K562 (cell line): ENCODE data around the gene RNFT2. TPM values are rescaled to one million over a fixed set of nuclear protein-coding genes. Genes with fewer than 3 reads are reported as not detected.

ENCODE experiments used
- ATF7 ChIP-seq: fragments of 450-650 bp; IDR thresholded peaks from 2 replicates; pipeline ENCODE4 v1.7.1; 2014; ENCODE audit warnings: mild to moderate bottlenecking, moderate library complexity
- CREB1 ChIP-seq, 2 experiments: sonication (generic) in 1 of 2; formaldehyde crosslinking in 1 of 2; IDR thresholded peaks; 2 replicates each; pipeline versions ENCODE4 v1.6.1 to v1.8.0; 2012 to 2022; ENCODE audit warnings: inconsistent platforms in 1 of 2, mild to moderate bottlenecking in 1 of 2, missing genetic modification reagents in 1 of 2, moderate library complexity in 1 of 2
- EP400 ChIP-seq: fragments of 450-650 bp; IDR thresholded peaks from 2 replicates; pipeline ENCODE4 v1.6.1; 2017; ENCODE audit warnings: antibody characterized with exemption, mild to moderate bottlenecking, moderate library complexity
- FOXA3 ChIP-seq, 2 experiments: fragments of 450-650 bp in 1 of 2; sonication (generic) in 1 of 2; formaldehyde crosslinking; IDR thresholded peaks in 1 of 2; conservative IDR thresholded peaks in 1 of 2; 2 replicates each; pipeline versions ENCODE4 v1.4.0 to v1.8.0; 2020 to 2022; ENCODE audit warnings: mild to moderate bottlenecking in 2 of 2, missing genetic modification reagents in 1 of 2
- FOXK2 ChIP-seq, 2 experiments: fragments of 450-650 bp; IDR thresholded peaks in 1 of 2; conservative IDR thresholded peaks in 1 of 2; 2 replicates each; pipeline ENCODE4 v1.6.1; 2016; ENCODE audit warnings: low read depth in 2 of 2, mild to moderate bottlenecking in 1 of 2
- HDAC1 ChIP-seq, 2 experiments: fragments of 450-650 bp; IDR thresholded peaks; 2 replicates each; pipeline ENCODE4 v1.6.1; 2016 to 2017; ENCODE audit warnings: inconsistent platforms in 1 of 2, mild to moderate bottlenecking in 1 of 2, moderate library complexity in 1 of 2
- NFIX ChIP-seq: fragments of 250-450 bp; sonication (Bioruptor Pico); IDR thresholded peaks from 2 replicates; pipeline ENCODE4 v1.4.0; 2020; ENCODE audit warnings: low read depth, mild to moderate bottlenecking, moderate library complexity
- NR2F6 ChIP-seq: fragments of 450-650 bp; formaldehyde crosslinking; IDR thresholded peaks from 2 replicates; pipeline ENCODE4 v1.4.0; 2020; ENCODE audit warnings: mild to moderate bottlenecking
- PTRF ChIP-seq: fragments of 450-650 bp; IDR thresholded peaks from 2 replicates; pipeline ENCODE4 v1.6.1; 2016; ENCODE audit warnings: mild to moderate bottlenecking, missing genetic modification characterization, missing compliant biosample characterization
- RCOR1 ChIP-seq, 2 experiments: IDR thresholded peaks; 2 replicates each; pipeline ENCODE4 v1.6.1; 2012; ENCODE audit warnings: low read depth in 2 of 2, low read length in 2 of 2, borderline replicate concordance in 1 of 2, improper control_type of control experiment in 1 of 2
- SETDB1 ChIP-seq: IDR thresholded peaks from one replicate; pipeline ENCODE4 v1.6.1; 2012; ENCODE audit warnings: low read length, control low read depth, inconsistent platforms
- SOX6 ChIP-seq: fragments of 450-650 bp; IDR thresholded peaks from 2 replicates; pipeline ENCODE4 v1.6.1; 2014; ENCODE audit warnings: mild to moderate bottlenecking
- SREBF2 ChIP-seq: sonication (generic); formaldehyde crosslinking; IDR thresholded peaks from 2 replicates; pipeline ENCODE4 v1.4.0; 2020; ENCODE audit warnings: mild to moderate bottlenecking, missing genetic modification reagents
- SRSF3 ChIP-seq: fragments of 200-400 bp; formaldehyde crosslinking; IDR thresholded peaks from 2 replicates; pipeline ENCODE4 v1.6.1; 2016; ENCODE audit warnings: mild to moderate bottlenecking, low read length, moderate library complexity; ENCODE audit not compliant: insufficient read depth
- SRSF9 ChIP-seq: fragments of 200-400 bp; formaldehyde crosslinking; IDR thresholded peaks from 2 replicates; pipeline ENCODE4 v1.6.1; 2017; ENCODE audit warnings: low read depth, low read length, borderline replicate concordance
- WHSC1 ChIP-seq: IDR thresholded peaks from one replicate; pipeline ENCODE4 v1.6.1; 2012; ENCODE audit warnings: low read length, control low read depth, inconsistent platforms
- ZBTB7A ChIP-seq: IDR thresholded peaks from 2 replicates; pipeline ENCODE4 v1.6.1; 2011; ENCODE audit warnings: low read depth, mild to moderate bottlenecking, low read length, moderate library complexity, borderline replicate concordance; ENCODE audit not compliant: control insufficient read depth
- ZNF766 ChIP-seq: fragments of 200-800 bp; sonication (Bioruptor generic); conservative IDR thresholded peaks from 2 replicates; pipeline ENCODE4 v1.6.1; 2016; ENCODE audit warnings: missing genetic modification characterization, missing compliant biosample characterization
- polyA plus RNA-seq, 8 experiments: library from polyadenylated mRNA; depleted of rRNA in 4 of 8; stranded (reverse) in 5 of 8; unstranded in 3 of 8; fragments of >200 nt; fragmentation: Nextera tagmentation in 2 of 8; fragmentation: Illumina TruSeq in 1 of 8; extraction: Ambion mirVana in 2 of 8; extraction: Trizol in 1 of 8; gene quantifications; 2 replicates each; pipeline versions ENCODE4 v1.2.1 to v1.2.3, GENCODE V29; 2011 to 2014; ENCODE audit warnings: inconsistent platforms in 1 of 8, missing spikeins in 1 of 8
- total RNA-seq, 7 experiments: library from RNA; depleted of rRNA in 6 of 7; stranded (reverse); fragments of >200 nt in 6 of 7; fragmentation: Illumina TruSeq in 2 of 7; extraction: Trizol in 2 of 7; gene quantifications; 2 replicates each; pipeline versions ENCODE4 v1.2.1 to v1.2.3, GENCODE V29; 2011 to 2021; ENCODE audit warnings: low replicate concordance in 1 of 7
- TF ChIP-seq, protein P1 (sequence below): fragments of 150-350 bp; IDR thresholded peaks from 2 replicates; pipeline ENCODE4 v1.6.1; 2014; ENCODE audit warnings: low read depth, mild to moderate bottlenecking, low read length, borderline replicate concordance
- TF ChIP-seq, protein P2 (sequence below): fragments of 250-450 bp; sonication (Bioruptor Pico); IDR thresholded peaks from 2 replicates; pipeline ENCODE4 v1.8.0; 2021; ENCODE audit warnings: moderate library complexity, mild to moderate bottlenecking, inconsistent platforms

Gene RNFT2
- total and polyA plus RNA-seq, 9 of the 15 experiments (the other 6 are each of a cell fraction or from before 2014, with no cell fraction given), result 3.6 to 26.3 (median 9.5) TPM

DNA sequence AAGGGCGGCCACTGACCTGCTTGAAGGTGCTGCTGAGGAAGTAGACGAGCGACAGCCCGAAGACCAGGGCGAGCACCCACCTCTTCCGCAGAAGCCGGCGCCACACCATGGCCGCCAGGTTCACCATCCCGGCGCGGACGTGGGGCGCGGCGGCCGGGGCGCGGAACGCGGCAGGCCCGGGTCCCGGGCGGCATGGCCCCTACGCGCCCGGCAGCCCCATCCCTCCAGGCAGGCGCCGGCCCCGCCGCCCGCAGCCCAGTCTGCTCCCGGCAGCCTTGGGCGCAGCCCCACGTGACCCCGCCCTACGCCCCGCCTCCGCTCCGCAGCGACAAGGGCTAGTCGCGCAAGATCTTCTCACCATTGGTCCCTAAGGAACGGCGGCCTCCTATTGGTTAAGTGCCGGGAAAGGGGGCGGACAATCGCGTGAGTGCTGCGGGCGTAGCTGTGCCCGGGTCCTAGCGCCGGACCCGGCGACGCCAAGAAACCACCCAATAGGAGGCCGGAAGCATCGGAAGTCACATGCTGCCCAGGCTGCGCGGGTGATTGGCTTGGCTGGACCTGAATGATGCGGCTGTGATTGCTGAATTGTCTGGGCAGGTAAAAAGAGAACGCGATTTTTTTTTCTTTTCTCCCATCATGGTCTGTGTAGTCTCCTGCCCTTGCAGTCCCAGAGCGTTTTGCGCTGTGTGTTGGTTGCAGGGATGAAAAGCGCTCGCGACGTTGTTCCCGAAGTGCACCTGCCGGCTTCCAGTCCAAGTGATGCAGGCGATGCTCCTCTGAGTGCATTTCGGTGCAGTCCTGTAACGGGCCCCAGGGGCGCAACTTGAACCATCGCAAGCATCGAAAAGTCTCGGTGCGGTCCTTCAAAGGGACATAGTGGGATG lies at the start of gene RNFT2, which contains the start of gene SPRING1 (continued):
- TF ChIP-seq SRSF9 (no peak), SREBF2 (CRISPR knock-in tag) (no peak), PTRF (tag) (no peak), ZNF766 (CRISPR knock-in tag) (peak; percentile 94), SOX6 (peak; percentile 73; the same call in 1 of the 2 replicates), NR2F6 (CRISPR knock-in tag) (0 out of 2 replicates have a peak, but pooled peaks have one; percentile 39), FOXA3 (CRISPR knock-in tag; conservative IDR thresholded peaks at IDR 0.05 in 1 of 2, IDR thresholded peaks at IDR 0.05 in 1 of 2) (no peak), HDAC1 (IDR thresholded peaks at IDR 0.05) (peak in 1 of 2 experiments; percentile 71; a peak in 2 of 4 replicates), FOXK2 (conservative IDR thresholded peaks at IDR 0.05 in 1 of 2, IDR thresholded peaks at IDR 0.05 in 1 of 2; ENCODE audit: low read depth in 2 of 2) (peak; percentile 36 to 74; a peak in 2 of 4 replicates), SETDB1 (no peak), ZBTB7A (0 out of 2 replicates have a peak, but pooled peaks have one; percentile 28), NFIX (CRISPR knock-in tag) (no peak), ATF7 (peak; percentile 90), EP400 (no peak; the same call in 1 of the 2 replicates), WHSC1 (no peak), RCOR1 (IDR thresholded peaks at IDR 0.05; ENCODE audit: borderline replicate concordance in 1 of 2, low read depth in 2 of 2, low read length in 2 of 2) (peak; percentile 34 to 96), CREB1 (IDR thresholded peaks at IDR 0.05) (peak; percentile 93), CREB1 (CRISPR knock-in tag; IDR thresholded peaks at IDR 0.05) (peak; percentile 96), SRSF3 (no peak)
- TF ChIP-seq, protein P1, sequence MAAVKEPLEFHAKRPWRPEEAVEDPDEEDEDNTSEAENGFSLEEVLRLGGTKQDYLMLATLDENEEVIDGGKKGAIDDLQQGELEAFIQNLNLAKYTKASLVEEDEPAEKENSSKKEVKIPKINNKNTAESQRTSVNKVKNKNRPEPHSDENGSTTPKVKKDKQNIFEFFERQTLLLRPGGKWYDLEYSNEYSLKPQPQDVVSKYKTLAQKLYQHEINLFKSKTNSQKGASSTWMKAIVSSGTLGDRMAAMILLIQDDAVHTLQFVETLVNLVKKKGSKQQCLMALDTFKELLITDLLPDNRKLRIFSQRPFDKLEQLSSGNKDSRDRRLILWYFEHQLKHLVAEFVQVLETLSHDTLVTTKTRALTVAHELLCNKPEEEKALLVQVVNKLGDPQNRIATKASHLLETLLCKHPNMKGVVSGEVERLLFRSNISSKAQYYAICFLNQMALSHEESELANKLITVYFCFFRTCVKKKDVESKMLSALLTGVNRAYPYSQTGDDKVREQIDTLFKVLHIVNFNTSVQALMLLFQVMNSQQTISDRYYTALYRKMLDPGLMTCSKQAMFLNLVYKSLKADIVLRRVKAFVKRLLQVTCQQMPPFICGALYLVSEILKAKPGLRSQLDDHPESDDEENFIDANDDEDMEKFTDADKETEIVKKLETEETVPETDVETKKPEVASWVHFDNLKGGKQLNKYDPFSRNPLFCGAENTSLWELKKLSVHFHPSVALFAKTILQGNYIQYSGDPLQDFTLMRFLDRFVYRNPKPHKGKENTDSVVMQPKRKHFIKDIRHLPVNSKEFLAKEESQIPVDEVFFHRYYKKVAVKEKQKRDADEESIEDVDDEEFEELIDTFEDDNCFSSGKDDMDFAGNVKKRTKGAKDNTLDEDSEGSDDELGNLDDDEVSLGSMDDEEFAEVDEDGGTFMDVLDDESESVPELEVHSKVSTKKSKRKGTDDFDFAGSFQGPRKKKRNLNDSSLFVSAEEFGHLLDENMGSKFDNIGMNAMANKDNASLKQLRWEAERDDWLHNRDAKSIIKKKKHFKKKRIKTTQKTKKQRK, result no peak
- TF ChIP-seq, protein P2, sequence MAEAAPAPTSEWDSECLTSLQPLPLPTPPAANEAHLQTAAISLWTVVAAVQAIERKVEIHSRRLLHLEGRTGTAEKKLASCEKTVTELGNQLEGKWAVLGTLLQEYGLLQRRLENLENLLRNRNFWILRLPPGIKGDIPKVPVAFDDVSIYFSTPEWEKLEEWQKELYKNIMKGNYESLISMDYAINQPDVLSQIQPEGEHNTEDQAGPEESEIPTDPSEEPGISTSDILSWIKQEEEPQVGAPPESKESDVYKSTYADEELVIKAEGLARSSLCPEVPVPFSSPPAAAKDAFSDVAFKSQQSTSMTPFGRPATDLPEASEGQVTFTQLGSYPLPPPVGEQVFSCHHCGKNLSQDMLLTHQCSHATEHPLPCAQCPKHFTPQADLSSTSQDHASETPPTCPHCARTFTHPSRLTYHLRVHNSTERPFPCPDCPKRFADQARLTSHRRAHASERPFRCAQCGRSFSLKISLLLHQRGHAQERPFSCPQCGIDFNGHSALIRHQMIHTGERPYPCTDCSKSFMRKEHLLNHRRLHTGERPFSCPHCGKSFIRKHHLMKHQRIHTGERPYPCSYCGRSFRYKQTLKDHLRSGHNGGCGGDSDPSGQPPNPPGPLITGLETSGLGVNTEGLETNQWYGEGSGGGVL (CRISPR knock-in tag), result no peak
